Calu3 (cell line): ENCODE results near the gene ARHGEF3. TPM values are rescaled to one million over a fixed set of nuclear protein-coding genes. Genes with fewer than 3 reads are reported as not detected.

Source experiments
- BruUV-seq: library from RNA; stranded (reverse); fragments of 400-500 nt; replicated peaks from 2 replicates; lab custom pipeline; 2021; lab: Mats Ljungman, UMichigan
- CTCF ChIA-PET: fragments of 300-600 bp; sonication (Branson Sonifier 250); formaldehyde crosslinking; loops from one replicate; lab custom pipeline; 2022; ENCODE audit warnings: antibody characterized with exemption; lab: Charles Lee
- DNase-seq: peaks from one replicate; pipeline ENCODE4 v3.0.0; 2022
- H3K27ac Mint-ChIP-seq: one replicate; pipeline ENCODE4 v1.8.0; 2022; ENCODE audit warnings: mixed read lengths; ENCODE audit not compliant: unreplicated experiment
- H3K27me3 Mint-ChIP-seq: one replicate; pipeline ENCODE4 v1.8.0; 2022; ENCODE audit warnings: mixed read lengths; ENCODE audit not compliant: unreplicated experiment
- H3K36me3 Mint-ChIP-seq: one replicate; pipeline ENCODE4 v1.8.0; 2022; ENCODE audit warnings: mild to moderate bottlenecking, moderate library complexity, mixed read lengths; ENCODE audit not compliant: insufficient read depth, unreplicated experiment
- H3K4me1 Mint-ChIP-seq: one replicate; pipeline ENCODE4 v1.8.0; 2022; ENCODE audit warnings: mild to moderate bottlenecking, low read depth, mixed read lengths; ENCODE audit not compliant: unreplicated experiment
- H3K4me3 Mint-ChIP-seq: one replicate; pipeline ENCODE4 v1.8.0; 2022; ENCODE audit warnings: mild to moderate bottlenecking, low read depth, moderate library complexity, mixed read lengths; ENCODE audit not compliant: unreplicated experiment
- H3K9me3 Mint-ChIP-seq: one replicate; pipeline ENCODE4 v1.8.0; 2022; ENCODE audit warnings: low read depth, mixed read lengths; ENCODE audit not compliant: unreplicated experiment
- CTCF ChIP-seq: fragments of 200-600 bp; IDR thresholded peaks from one replicate; pipeline ENCODE4 v1.8.0; 2022; ENCODE audit warnings: antibody characterized with exemption; ENCODE audit not compliant: unreplicated experiment
- intact Hi-C: fragments of 100-400 bp; cut with micrococcal nuclease; formaldehyde crosslinking; loops from one replicate; pipeline ENCODE4 v1.10.0; 2022; ENCODE audit not compliant: unreplicated experiment
- total RNA-seq: library from RNA; stranded (reverse); gene quantifications from 2 replicates; pipeline ENCODE4 v1.2.3, GENCODE V29; 2022

Gene ARHGEF3
- total RNA-seq, 1 experiment from 2014 or later: 21.8 TPM

- Mint-ChIP-seq H3K9me3 (no peaks in the 10 kb centered on the region), H3K27me3 (no peaks in the 10 kb centered on the region)
- intact Hi-C loops: no loop called here
These were observed 18.8 kb downstream of the ARHGEF3 start for GRCh38 chr3:56782906-56783305.

GRCh38 chr3:56782215-56782614, 19.5 kb downstream of the ARHGEF3 start:
- no peaks in the 10 kb centered on the region for H3K9me3 Mint-ChIP-seq
- H3K36me3 Mint-ChIP-seq: peaks cover 4% of the 10 kb centered on the region
- CTCF ChIA-PET: interaction anchor here (0.5 to 0.7 kb wide), 3 partner anchors 296 to 924 kb away, joined by 3 to 9 read pairs (median 5); no protein-coding TSS in a partner anchor
- no peak for DNase-seq
- intact Hi-C loops: no loop called here
- H3K4me3 Mint-ChIP-seq: no peak overlapping the region
- no peaks in the 10 kb centered on the region for H3K27me3 Mint-ChIP-seq
- H3K27ac Mint-ChIP-seq: no peak overlapping the region
- BruUV-seq: no TSS peak
- H3K4me1 Mint-ChIP-seq: peaks cover 12% of the 10 kb centered on the region
- no peak for TF ChIP-seq CTCF

More at GRCh38 chr3:56782906-56783305, 18.8 kb downstream of the ARHGEF3 start:
- DNase-seq: no peak
- Mint-ChIP-seq H3K36me3 (peaks cover 4% of the 10 kb centered on the region), H3K4me3 (no peak overlapping the region), H3K4me1 (peaks cover 9% of the 10 kb centered on the region), H3K27ac (no peak overlapping the region)
- CTCF ChIA-PET: interaction anchor here (0.6 kb wide), 1 partner anchor 18 kb away, joined by 3 read pairs; no protein-coding TSS in a partner anchor
- no TSS peak for BruUV-seq
- TF ChIP-seq CTCF: no peak

GRCh38 chr3:56781762-56782161, 20.0 kb downstream of the ARHGEF3 start:
- peaks cover 4% of the 10 kb centered on the region for H3K36me3 Mint-ChIP-seq
- CTCF ChIA-PET: interaction anchor here (0.5 to 0.7 kb wide), 3 partner anchors 297 to 925 kb away, joined by 3 to 9 read pairs (median 5); no protein-coding TSS in a partner anchor
- no peak for TF ChIP-seq CTCF
- intact Hi-C loops: no loop called here
- no peaks in the 10 kb centered on the region for H3K27me3 Mint-ChIP-seq
- H3K9me3 Mint-ChIP-seq: no peaks in the 10 kb centered on the region
- no peak overlapping the region for H3K4me3 Mint-ChIP-seq
- peaks cover 17% of the 10 kb centered on the region for H3K4me1 Mint-ChIP-seq
- no TSS peak for BruUV-seq
- DNase-seq: no peak
- H3K27ac Mint-ChIP-seq: no peak overlapping the region

- Mint-ChIP-seq H3K27me3 (no peaks in the 10 kb centered on the region), H3K4me1 (peaks cover 18% of the 10 kb centered on the region), H3K9me3 (no peaks in the 10 kb centered on the region), H3K4me3 (no peak overlapping the region), H3K36me3 (peaks cover 4% of the 10 kb centered on the region), H3K27ac (no peak overlapping the region)
- intact Hi-C loops: no loop called here
- DNase-seq: no peak
- CTCF ChIA-PET: no interaction called here
- no peak for TF ChIP-seq CTCF
- BruUV-seq: no TSS peak
These were observed 20.8 kb downstream of the ARHGEF3 start for GRCh38 chr3:56780936-56781335.
